Ovary (tissue), 9 donors: ENCODE data around the gene CCDC196. TPM values are rescaled to one million over a fixed set of nuclear protein-coding genes. Genes with fewer than 3 reads are reported as not detected.
A peak's percentile ranks its signal among the peaks of the same experiment; 100 is the strongest.
"Not testable (repeated sequence)": the region's sequence is repeated elsewhere in the genome, so short reads cannot be mapped to it uniquely, and the experiment has no call there.

Experiments used
- DNase-seq, 5 donors: peaks; one replicate each; pipeline ENCODE4 v3.0.0-alpha.2; 2019 to 2020
- H3K27ac ChIP-seq, 2 donors: fragments of 200-600 bp; one replicate each; pipeline versions ENCODE4 v1.5.1 to v1.8.0; 2019 to 2022
- H3K27me3 ChIP-seq: fragments of 200-600 bp; one replicate; pipeline ENCODE4 v1.8.0; 2022
- H3K36me3 ChIP-seq: fragments of 200-600 bp; sonication (generic); one replicate; pipeline ENCODE4 v1.5.1; 2019
- H3K4me1 ChIP-seq: one replicate; pipeline ENCODE4 v1.8.1; 2013; ENCODE audit warnings: mild to moderate bottlenecking, moderate library complexity; ENCODE audit not compliant: insufficient read depth
- H3K4me3 ChIP-seq: fragments of 200-600 bp; sonication (generic); one replicate; pipeline ENCODE4 v1.5.1; 2017
- H3K9me3 ChIP-seq, 2 donors: fragments of 200-600 bp in 1 of 2; sonication (generic) in 1 of 2; one replicate each; pipeline versions ENCODE4 v1.5.1 to v1.8.1; 2013 to 2019; ENCODE audit warnings: mild to moderate bottlenecking in 1 of 2, moderate library complexity in 1 of 2
- CTCF ChIP-seq, 3 donors: fragments of 450-650 bp in 2 of 3; fragments of 200-600 bp in 1 of 3; IDR thresholded peaks; one replicate each; pipeline versions ENCODE4 v1.5.1 to v1.8.0; 2016 to 2022; ENCODE audit warnings: antibody characterized with exemption in 3 of 3, mild to moderate bottlenecking in 1 of 3
- EP300 ChIP-seq: sonication (generic); formaldehyde crosslinking; IDR thresholded peaks from one replicate; pipeline ENCODE4 v1.6.1; 2017; ENCODE audit warnings: antibody characterized with exemption
- POLR2A ChIP-seq: fragments of 450-650 bp; IDR thresholded peaks from one replicate; pipeline ENCODE4 v1.6.1; 2017; ENCODE audit warnings: antibody characterized with exemption, mild to moderate bottlenecking, moderate library complexity
- WGBS, 3 donors: extraction: QIAGEN DNeasy Blood & Tissue Kit in 1 of 3; methylation state at CpG; one replicate each; pipeline versions ENCODE4 v1.1.5 to v1.1.7; 2013 to 2017; 5-methylcytosine and 5-hydroxymethylcytosine counted together
- intact Hi-C, 4 donors: fragments of 100-400 bp; cut with DNase I; formaldehyde crosslinking; loops; one replicate each; pipeline versions ENCODE4 v1.11.0 to v1.15.1; 2022 to 2023
- polyA plus RNA-seq, 2 donors: library from polyadenylated mRNA; stranded (reverse); fragments of 200-250 nt in 1 of 2; fragments of 350-450 nt in 1 of 2; fragmentation: Illumina TruSeq in 1 of 2; extraction: RNeasy Lipid Tissue Mini Kit (QIAGEN cat#74804) in 1 of 2; gene quantifications; one replicate each; pipeline ENCODE4 v1.2.3, GENCODE V29; 2013 to 2014
- total RNA-seq, 7 donors: library from RNA; depleted of rRNA in 2 of 7; stranded (reverse); fragments of >200 nt in 2 of 7; fragmentation: NEBNext Ultra II Directional in 3 of 7; extraction: Animal tissue kit (Norgen Biotek cat#: 25700) in 3 of 7; gene quantifications; one replicate each; pipeline versions ENCODE4 v1.1.0 to v1.2.4, GENCODE V29; 2016 to 2023
- donor health status: DM: no; HTN: no; CAD: no; lungs with moderate emphysema.
- donor health status: DM: no; HTN: no; CAD: no.
- donor health status: Bipolar disorder and iron deficiency.
- donor health status: DM: yes; HTN: yes; CAD: no.
- donor health status: DM: no; HTN: no; CAD: no.
- donor health status: DM: yes; HTN: yes; CAD: no.

The CCDC196 gene
- total and polyA plus RNA-seq, 9 donors, result not detected

GRCh38 chr14:66501592-66501991, 15.4 kb downstream of the CCDC196 start:
- WGBS, 3 donors, result 57 to 77% (median 68%) methylated on average over 4 of the region's 4 CpGs
- DNase-seq, result no peak

GRCh38 chr14:66502836-66503235, 16.7 kb downstream of the CCDC196 start:
- H3K36me3 ChIP-seq, DNase-seq, H3K9me3 ChIP-seq, H3K4me3 ChIP-seq, H3K27me3 ChIP-seq, H3K27ac ChIP-seq, H3K4me1 ChIP-seq, intact Hi-C loops: not testable (repeated sequence)
- WGBS, 3 donors, result 91 to 96% (median 94%) methylated on average over 5 of the region's 5 CpGs

More at GRCh38 chr14:66501592-66501991, 15.4 kb downstream of the CCDC196 start:
- TF ChIP-seq EP300, result no peak
- no peak for TF ChIP-seq POLR2A
- no peak for TF ChIP-seq CTCF (IDR thresholded peaks at IDR 0.05)
- Histone ChIP-seq H3K4me1 (peaks cover under 1% of the 10 kb centered on the region), H3K27ac (no peak overlapping the region), H3K27me3 (no peaks in the 10 kb centered on the region), H3K9me3 (no peaks in the 10 kb centered on the region), H3K36me3 (no peaks in the 10 kb centered on the region), H3K4me3 (no peak overlapping the region)
- intact Hi-C loops, result no loop called here

- no peak overlapping the region for H3K4me3 ChIP-seq
- no peaks in the 10 kb centered on the region for H3K27me3 ChIP-seq
- 27 to 36% (median 30%) methylated on average over 1 of the region's 1 CpG for WGBS, 3 donors
- peaks cover 3% of the 10 kb centered on the region for H3K4me1 ChIP-seq
- intact Hi-C loops, result no loop called here
- H3K27ac ChIP-seq, result no peak overlapping the region
- TF ChIP-seq EP300, result no peak
- no peak for TF ChIP-seq CTCF (IDR thresholded peaks at IDR 0.05)
- no peak for TF ChIP-seq POLR2A
- DNase-seq, result no peak
- no peaks in the 10 kb centered on the region for H3K36me3 ChIP-seq
- H3K9me3 ChIP-seq, result no peaks in the 10 kb centered on the region
These were observed 17.4 kb downstream of the CCDC196 start for GRCh38 chr14:66503532-66503931.

- no peak for TF ChIP-seq POLR2A
- TF ChIP-seq CTCF (IDR thresholded peaks at IDR 0.05), result no peak
- no peak for TF ChIP-seq EP300
These were observed 21.1 kb downstream of the CCDC196 start for GRCh38 chr14:66507181-66507721.

GRCh38 chr14:66507722-66508546, 21.8 kb downstream of the CCDC196 start, which contains the start of gene GPHN:
Gene GPHN, plus strand, starts transcription at chr14:66508147.
- Histone ChIP-seq H3K27ac (peak within 1 kb of the TSS; percentile 87 to 91), H3K4me3 (peak within 1 kb of the TSS; percentile 92), H3K27me3 (no peaks in the 10 kb centered on the region), H3K9me3 (no peaks in the 10 kb centered on the region), H3K4me1 (peaks cover 3% of the 10 kb centered on the region), H3K36me3 (no peaks in the 10 kb centered on the region)
- 0 to 1% (median 0%) methylated on average over 71 to 91 of the region's 91 CpGs for WGBS, 3 donors
- intact Hi-C loops, result no loop called here
- TF ChIP-seq POLR2A (peak; percentile 41), CTCF (IDR thresholded peaks at IDR 0.05) (peak in 2 of 3 donors; percentile 17 to 34), EP300 (no peak)
- DNase-seq, result peak; percentile 91 to 95 (median 92)

More at GRCh38 chr14:66507181-66507721, 21.1 kb downstream of the CCDC196 start:
- intact Hi-C loops, result no loop called here
- no peak for DNase-seq
- Histone ChIP-seq H3K4me3 (peak overlapping the region; percentile 92), H3K4me1 (peaks cover 3% of the 10 kb centered on the region), H3K36me3 (no peaks in the 10 kb centered on the region), H3K27ac (peak overlapping the region; percentile 87 to 91), H3K27me3 (no peaks in the 10 kb centered on the region), H3K9me3 (no peaks in the 10 kb centered on the region)
- WGBS, 3 donors, result 1 to 2% (median 1%) methylated on average over 23 of the region's 23 CpGs
